Measurements from ENCODE around the gene PTPRD.

DNA sequence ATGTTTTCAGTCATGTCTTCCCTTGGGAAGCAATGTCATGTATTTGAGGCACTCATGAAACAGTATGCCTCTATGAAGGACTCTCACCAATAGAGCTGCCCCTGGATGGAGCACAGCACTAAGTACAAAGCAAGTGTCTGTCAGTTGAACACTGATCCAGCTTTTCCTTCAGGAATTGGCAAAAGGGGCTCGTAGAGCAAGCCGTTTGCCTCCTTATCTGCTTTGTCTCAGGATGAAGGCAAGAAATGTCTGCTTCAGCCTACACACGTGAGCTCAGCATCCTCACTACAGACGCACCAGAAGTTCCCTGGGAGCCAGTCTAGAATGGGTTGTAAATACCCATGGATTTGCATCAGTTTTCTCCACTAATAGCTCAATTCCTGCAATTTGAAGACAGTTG lies 2070.3 kb downstream of the PTPRD start:
- no peak for TF ChIP-seq EZH2 (IDR thresholded peaks at IDR 0.05)
- TF ChIP-seq, protein P1, sequence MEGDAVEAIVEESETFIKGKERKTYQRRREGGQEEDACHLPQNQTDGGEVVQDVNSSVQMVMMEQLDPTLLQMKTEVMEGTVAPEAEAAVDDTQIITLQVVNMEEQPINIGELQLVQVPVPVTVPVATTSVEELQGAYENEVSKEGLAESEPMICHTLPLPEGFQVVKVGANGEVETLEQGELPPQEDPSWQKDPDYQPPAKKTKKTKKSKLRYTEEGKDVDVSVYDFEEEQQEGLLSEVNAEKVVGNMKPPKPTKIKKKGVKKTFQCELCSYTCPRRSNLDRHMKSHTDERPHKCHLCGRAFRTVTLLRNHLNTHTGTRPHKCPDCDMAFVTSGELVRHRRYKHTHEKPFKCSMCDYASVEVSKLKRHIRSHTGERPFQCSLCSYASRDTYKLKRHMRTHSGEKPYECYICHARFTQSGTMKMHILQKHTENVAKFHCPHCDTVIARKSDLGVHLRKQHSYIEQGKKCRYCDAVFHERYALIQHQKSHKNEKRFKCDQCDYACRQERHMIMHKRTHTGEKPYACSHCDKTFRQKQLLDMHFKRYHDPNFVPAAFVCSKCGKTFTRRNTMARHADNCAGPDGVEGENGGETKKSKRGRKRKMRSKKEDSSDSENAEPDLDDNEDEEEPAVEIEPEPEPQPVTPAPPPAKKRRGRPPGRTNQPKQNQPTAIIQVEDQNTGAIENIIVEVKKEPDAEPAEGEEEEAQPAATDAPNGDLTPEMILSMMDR (IDR thresholded peaks at IDR 0.05 in 2 of 3, conservative IDR thresholded peaks at IDR 0.05 in 1 of 3; ENCODE audit: borderline replicate concordance in 1 of 3, insufficient read depth in 1 of 3, low read depth in 2 of 3, low read length in 2 of 3), result no peak
- TF ChIP-seq FOSL1 (IDR thresholded peaks at IDR 0.05; ENCODE audit: low read depth), result no peak
- no peak for TF ChIP-seq JUND (IDR thresholded peaks at IDR 0.05)
